Measurements from ENCODE around the gene CACNA1C.

The CACNA1C gene

DNA sequence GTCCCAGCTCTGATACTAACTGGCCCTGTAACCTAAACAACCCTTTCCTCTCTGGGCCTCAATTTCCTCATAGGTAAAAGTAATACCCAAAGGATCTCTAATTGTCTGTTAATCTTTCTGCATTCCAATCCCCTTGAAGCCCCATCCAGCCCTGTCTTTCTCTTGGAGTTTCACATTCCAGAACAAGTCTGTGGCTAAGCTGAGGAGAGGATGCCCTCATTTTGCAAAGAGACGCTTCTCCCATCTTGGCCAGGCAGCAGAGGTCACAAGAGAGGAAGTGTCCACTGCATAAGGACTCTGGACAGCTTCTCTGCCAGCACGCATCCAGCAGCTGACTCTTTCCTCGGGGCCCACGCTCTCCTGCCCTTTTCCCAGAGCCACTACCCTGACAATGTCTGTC lies 478.6 kb downstream of the CACNA1C start:
- no peaks in the 10 kb centered on the region for H3K9me3 ChIP-seq (ENCODE audit: low read length)
- no peaks in the 10 kb centered on the region for H3K36me3 ChIP-seq (ENCODE audit: insufficient read depth, low read length)
- no peak overlapping the region for H2AFZ ChIP-seq (ENCODE audit: low read depth, low read length)

DNA sequence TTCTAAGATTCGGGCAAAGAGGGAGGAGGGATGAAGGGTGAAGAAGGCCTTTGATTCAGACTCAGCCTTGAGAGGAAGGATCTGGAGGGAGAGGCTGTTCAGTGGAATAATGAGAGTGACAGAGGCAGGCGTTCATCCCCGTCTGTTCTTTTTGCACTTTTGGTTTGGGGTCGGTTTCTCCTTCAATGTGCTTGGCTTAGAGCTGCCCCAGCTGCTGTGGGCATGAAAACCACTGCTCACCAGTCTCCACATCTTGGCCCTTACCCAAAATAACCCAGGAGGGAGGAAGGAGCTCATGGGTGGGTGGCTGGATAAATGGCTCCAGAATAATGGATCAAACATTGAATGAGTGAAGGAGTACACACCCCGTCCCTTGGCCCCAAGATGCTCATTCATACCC lies 480.2 kb downstream of the CACNA1C start:
- H2AFZ ChIP-seq (ENCODE audit: low read depth, low read length): no peak overlapping the region
- no peak overlapping the region for H3K4me3 ChIP-seq (ENCODE audit: low read length)
- H3K9me3 ChIP-seq (ENCODE audit: low read length): no peaks in the 10 kb centered on the region
- H3K4me1 ChIP-seq (ENCODE audit: insufficient read depth, low read length): peaks cover 18% of the 10 kb centered on the region
- no peaks in the 10 kb centered on the region for H3K36me3 ChIP-seq (ENCODE audit: insufficient read depth, low read length)
- H3K27me3 ChIP-seq (ENCODE audit: insufficient read depth, low read length): no peaks in the 10 kb centered on the region

More for the DNA sequence above, 478.6 kb downstream of the CACNA1C start:
- no peaks in the 10 kb centered on the region for H3K27me3 ChIP-seq (ENCODE audit: insufficient read depth, low read length)
- H3K4me3 ChIP-seq (ENCODE audit: low read length): no peak overlapping the region
- peaks cover 21% of the 10 kb centered on the region for H3K4me1 ChIP-seq (ENCODE audit: insufficient read depth, low read length)

DNA sequence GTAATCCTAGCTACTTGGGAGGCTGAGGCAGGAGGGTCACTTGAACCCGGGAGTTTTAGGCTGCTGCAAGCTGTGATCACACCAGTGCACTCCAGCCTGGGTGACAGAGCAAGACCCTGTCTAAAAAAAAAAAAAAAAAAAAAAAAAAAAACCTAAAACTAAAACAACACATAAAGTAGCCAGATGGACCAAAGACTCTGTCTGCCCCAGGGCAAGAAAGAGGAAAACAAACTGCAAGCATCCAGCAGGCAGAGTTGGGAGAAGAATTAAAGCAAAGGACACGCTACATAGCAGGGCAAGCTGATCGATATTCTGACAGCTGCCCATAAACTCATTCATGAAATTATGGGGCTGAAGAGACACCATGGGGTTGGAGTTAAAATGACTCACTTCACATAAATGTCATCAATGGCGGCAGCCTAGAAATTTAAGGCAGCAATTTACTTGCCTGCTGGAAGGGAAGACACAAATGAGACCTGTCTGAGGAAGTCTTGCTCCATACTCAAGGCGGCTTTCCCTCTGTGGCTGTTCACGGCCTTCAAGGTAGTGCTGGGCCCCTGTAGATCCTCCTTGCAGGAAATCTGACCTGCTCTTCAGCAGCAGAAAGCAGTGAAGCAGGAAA lies 482.9 kb downstream of the CACNA1C start:
- H3K36me3 ChIP-seq (ENCODE audit: insufficient read depth, low read length): no peaks in the 10 kb centered on the region
- no peak overlapping the region for H2AFZ ChIP-seq (ENCODE audit: low read depth, low read length)
- H3K4me1 ChIP-seq (ENCODE audit: insufficient read depth, low read length): peaks cover 8% of the 10 kb centered on the region
- H3K4me3 ChIP-seq (ENCODE audit: low read length): no peak overlapping the region
- H3K9me3 ChIP-seq (ENCODE audit: low read length): no peaks in the 10 kb centered on the region
- H3K27me3 ChIP-seq (ENCODE audit: insufficient read depth, low read length): no peaks in the 10 kb centered on the region

DNA sequence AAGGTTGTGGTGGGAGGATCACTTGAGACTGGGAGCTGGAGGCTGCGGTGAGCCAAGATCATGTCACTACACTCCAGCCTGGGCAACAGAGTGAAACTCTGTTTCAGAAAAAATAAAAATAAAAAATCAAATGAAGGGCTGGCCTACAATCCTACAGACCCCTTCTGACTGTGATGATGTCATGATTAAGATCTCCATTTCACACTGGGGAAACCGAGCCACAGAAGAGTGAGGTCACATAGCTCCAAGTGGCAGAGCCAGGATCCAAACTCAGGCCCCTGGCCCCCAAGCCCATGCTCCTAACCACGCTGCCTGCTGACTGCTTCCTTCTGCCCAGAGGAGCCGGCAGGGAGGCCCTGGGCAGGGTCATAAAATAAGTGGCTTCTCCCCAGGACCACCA lies 483.9 kb downstream of the CACNA1C start:
- Histone ChIP-seq H2AFZ (ENCODE audit: low read depth, low read length) (no peak overlapping the region), H3K9me3 (ENCODE audit: low read length) (no peaks in the 10 kb centered on the region), H3K4me3 (ENCODE audit: low read length) (no peak overlapping the region), H3K4me1 (ENCODE audit: insufficient read depth, low read length) (peaks cover 6% of the 10 kb centered on the region), H3K36me3 (ENCODE audit: insufficient read depth, low read length) (no peaks in the 10 kb centered on the region), H3K27me3 (ENCODE audit: insufficient read depth, low read length) (no peaks in the 10 kb centered on the region)

DNA sequence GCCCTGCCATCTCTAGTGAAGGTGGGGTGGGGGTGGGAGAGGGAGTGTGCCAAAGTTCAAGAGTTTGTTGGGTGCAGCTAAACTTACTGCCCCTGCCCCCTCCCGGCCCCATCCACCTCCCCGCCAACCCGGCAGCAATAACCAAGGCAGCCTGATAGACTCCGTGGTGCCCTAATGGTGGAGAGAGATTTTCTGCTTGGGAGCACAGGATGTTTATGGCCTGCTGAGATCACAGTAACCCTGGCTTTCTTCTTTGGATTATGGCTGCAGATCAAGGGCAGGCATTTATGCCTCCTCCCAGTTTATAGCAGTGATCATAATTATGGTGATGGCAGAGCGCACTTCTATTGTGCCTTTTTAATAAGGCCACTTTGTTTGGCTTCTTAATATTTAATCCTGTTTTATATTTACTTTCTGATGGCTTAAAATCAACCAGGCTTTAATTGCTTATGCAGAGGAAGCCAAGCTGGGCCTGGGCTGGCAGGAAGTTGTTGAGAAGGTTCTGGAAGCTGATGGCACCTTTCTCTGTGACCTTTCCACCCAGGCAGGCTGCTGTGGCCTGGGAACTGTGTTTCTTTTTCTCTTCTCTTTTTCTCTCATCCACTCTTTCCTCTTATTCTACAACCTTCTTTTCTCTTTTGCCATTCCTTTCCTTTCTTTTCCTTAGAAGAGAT lies 485.2 kb downstream of the CACNA1C start:
- Histone ChIP-seq H3K4me3 (ENCODE audit: low read length) (no peak overlapping the region), H3K9me3 (ENCODE audit: low read length) (no peaks in the 10 kb centered on the region), H2AFZ (ENCODE audit: low read depth, low read length) (no peak overlapping the region), H3K36me3 (ENCODE audit: insufficient read depth, low read length) (no peaks in the 10 kb centered on the region), H3K27me3 (ENCODE audit: insufficient read depth, low read length) (no peaks in the 10 kb centered on the region), H3K4me1 (ENCODE audit: insufficient read depth, low read length) (peaks cover 6% of the 10 kb centered on the region)

DNA sequence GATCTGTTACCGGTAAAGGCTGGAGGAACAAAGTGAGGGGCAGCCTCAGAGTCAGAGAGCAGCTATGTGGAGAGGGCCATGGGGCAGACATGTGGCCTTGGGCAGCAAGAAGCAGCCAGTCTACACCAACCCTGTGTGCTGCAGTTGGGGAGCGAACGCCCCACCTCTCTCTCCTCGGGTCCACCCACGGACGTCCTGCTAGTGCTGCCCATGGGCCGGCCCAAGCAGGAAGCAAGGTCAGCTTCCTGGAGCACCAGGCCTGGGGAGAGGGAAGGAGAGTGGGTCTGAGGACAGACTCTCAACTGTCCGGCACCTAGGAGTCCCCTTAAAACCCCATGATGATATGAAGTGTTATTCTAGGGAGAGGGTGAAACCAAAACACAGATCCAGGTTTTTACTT lies 487.2 kb downstream of the CACNA1C start:
- H3K27me3 ChIP-seq (ENCODE audit: insufficient read depth, low read length): no peaks in the 10 kb centered on the region
- H3K9me3 ChIP-seq (ENCODE audit: low read length): no peaks in the 10 kb centered on the region
- H3K4me1 ChIP-seq (ENCODE audit: insufficient read depth, low read length): peaks cover 6% of the 10 kb centered on the region
- no peak overlapping the region for H2AFZ ChIP-seq (ENCODE audit: low read depth, low read length)
- no peaks in the 10 kb centered on the region for H3K36me3 ChIP-seq (ENCODE audit: insufficient read depth, low read length)
- no peak overlapping the region for H3K4me3 ChIP-seq (ENCODE audit: low read length)

DNA sequence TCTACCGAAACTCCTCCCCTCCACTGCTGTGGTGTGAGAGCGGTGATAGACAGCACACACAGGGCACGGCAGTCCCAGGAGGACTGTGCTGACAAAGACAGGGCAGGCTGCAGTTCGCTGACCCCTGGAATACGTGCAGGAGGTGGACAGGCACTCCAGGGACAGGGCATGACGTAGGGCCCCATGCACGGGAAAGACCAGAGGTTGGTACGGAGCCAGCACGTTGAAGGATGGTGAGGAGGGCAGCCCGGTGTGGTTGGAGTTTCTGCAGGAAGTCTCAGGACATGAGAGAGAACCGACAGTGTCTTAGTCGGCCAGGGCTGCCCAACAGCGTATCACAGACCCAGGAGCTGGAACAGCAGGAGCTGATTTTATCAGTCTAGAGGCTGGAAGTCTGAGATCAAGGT lies 487.8 kb downstream of the CACNA1C start:
- peaks cover 6% of the 10 kb centered on the region for H3K4me1 ChIP-seq (ENCODE audit: insufficient read depth, low read length)
- no peaks in the 10 kb centered on the region for H3K36me3 ChIP-seq (ENCODE audit: insufficient read depth, low read length)
- no peak overlapping the region for H2AFZ ChIP-seq (ENCODE audit: low read depth, low read length)
- no peak overlapping the region for H3K4me3 ChIP-seq (ENCODE audit: low read length)
- H3K9me3 ChIP-seq (ENCODE audit: low read length): no peaks in the 10 kb centered on the region
- H3K27me3 ChIP-seq (ENCODE audit: insufficient read depth, low read length): no peaks in the 10 kb centered on the region

DNA sequence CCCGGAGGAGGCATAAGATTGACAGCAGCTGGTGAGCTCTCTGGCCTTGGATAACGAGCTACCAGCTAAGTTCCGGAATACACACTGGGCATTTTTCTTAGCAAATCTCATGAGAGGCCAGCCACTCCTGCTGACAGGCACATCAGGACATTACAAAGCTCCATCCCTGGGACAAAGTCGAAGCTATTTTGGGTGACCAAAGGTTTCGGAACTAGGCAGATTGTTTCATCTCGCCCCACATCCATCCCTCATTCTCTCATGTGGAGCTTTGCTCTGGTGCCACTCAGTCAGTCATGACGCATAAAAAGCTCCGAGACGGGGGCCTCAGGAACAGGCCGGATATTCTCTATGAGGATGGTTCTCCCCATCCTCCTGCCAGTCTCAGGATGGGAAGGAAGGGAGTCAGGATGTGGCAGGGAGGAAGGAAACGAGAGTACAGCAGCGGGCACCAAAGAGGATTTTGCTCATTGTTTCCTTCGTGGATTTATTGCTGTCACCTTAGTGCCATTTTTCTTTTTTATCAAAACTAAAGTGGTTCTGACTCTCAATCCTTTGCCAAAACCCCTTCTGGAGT lies 488.9 kb downstream of the CACNA1C start:
- Histone ChIP-seq H3K4me1 (ENCODE audit: insufficient read depth, low read length) (peaks cover 6% of the 10 kb centered on the region), H3K4me3 (ENCODE audit: low read length) (no peak overlapping the region), H3K36me3 (ENCODE audit: insufficient read depth, low read length) (no peaks in the 10 kb centered on the region), H2AFZ (ENCODE audit: low read depth, low read length) (no peak overlapping the region), H3K27me3 (ENCODE audit: insufficient read depth, low read length) (no peaks in the 10 kb centered on the region), H3K9me3 (ENCODE audit: low read length) (no peaks in the 10 kb centered on the region)

DNA sequence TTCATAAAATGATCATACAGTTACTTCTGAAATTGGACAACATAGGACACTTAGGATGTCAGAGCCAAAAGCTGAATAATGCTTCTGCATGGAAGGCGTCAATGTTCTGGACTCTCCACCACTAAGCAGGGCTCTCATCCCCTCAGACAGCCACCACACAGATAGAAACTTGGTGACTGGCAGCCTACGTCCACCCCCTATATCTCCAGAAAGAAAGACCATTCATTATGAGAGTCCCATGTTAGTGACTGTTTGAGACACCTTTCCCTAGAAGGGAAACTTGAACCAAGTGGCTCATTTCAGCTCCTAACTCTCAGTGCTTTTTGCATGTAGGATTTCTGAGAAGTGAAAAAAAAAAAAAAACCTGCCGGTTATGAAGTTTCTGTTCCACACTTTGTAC lies 491.0 kb downstream of the CACNA1C start:
- H3K9me3 ChIP-seq (ENCODE audit: low read length): no peaks in the 10 kb centered on the region
- peaks cover 6% of the 10 kb centered on the region for H3K4me1 ChIP-seq (ENCODE audit: insufficient read depth, low read length)
- H3K27me3 ChIP-seq (ENCODE audit: insufficient read depth, low read length): no peaks in the 10 kb centered on the region
- H3K36me3 ChIP-seq (ENCODE audit: insufficient read depth, low read length): no peaks in the 10 kb centered on the region
- no peak overlapping the region for H2AFZ ChIP-seq (ENCODE audit: low read depth, low read length)
- H3K4me3 ChIP-seq (ENCODE audit: low read length): no peak overlapping the region

DNA sequence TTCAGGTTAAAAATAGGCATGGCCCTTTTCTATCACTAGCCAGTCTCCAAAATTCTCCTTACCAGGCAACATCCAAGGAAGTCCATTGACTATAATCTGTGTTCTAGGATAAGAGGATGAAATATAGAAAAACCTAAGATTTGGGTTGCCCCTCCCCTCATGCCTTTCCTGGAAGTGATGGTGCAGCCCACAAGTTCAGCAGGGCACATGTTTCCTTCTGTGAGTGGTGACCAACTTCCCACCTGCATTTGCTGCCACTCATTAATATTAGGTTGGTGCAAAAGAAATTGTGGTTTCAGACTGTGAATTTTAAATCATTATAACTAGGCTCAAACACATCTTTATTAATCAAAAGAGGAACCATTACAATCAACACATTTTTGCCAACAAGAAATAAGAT lies 491.4 kb downstream of the CACNA1C start:
- no peaks in the 10 kb centered on the region for H3K36me3 ChIP-seq (ENCODE audit: insufficient read depth, low read length)
- peaks cover 6% of the 10 kb centered on the region for H3K4me1 ChIP-seq (ENCODE audit: insufficient read depth, low read length)
- H3K4me3 ChIP-seq (ENCODE audit: low read length): no peak overlapping the region
- H2AFZ ChIP-seq (ENCODE audit: low read depth, low read length): no peak overlapping the region
- no peaks in the 10 kb centered on the region for H3K9me3 ChIP-seq (ENCODE audit: low read length)
- H3K27me3 ChIP-seq (ENCODE audit: insufficient read depth, low read length): no peaks in the 10 kb centered on the region

DNA sequence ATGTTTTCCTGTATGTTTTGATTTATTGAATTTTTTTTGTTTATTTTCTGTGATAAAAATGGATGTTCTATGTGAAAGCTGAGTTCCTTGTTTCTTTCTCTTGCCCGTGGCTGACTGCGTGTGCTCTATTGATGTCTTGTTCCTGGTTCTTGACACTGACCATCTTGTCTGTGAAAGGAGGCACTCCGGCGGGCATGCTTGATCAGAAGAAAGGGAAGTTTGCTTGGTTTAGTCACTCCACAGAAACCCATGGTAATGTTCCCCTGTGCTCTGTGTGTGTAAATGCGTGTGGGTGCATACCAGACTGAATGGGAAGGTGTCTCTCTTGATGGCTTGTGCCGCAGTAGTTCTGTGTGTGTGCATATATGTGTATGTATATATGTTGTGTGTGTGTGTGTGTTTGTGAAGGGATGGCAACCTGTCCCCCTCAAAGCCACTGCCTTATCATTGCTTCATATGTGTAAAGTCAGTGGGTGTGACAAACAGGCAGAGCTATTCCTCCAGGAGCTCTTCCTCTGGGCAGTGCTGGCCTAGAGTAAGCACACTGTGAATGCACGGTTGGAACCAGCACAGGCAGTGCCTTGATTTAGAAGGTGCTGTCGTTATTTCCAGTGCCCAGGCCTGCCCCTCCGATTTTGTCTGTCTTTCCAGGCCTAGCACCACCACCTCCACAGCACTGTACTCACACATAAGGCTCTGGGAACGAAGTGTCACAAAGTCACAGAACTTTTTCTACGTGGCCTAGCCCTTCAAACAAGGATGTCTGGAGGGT lies 494.7 kb downstream of the CACNA1C start:
- Histone ChIP-seq H3K4me1 (ENCODE audit: insufficient read depth, low read length) (no peaks in the 10 kb centered on the region), H3K27me3 (ENCODE audit: insufficient read depth, low read length) (no peaks in the 10 kb centered on the region)

DNA sequence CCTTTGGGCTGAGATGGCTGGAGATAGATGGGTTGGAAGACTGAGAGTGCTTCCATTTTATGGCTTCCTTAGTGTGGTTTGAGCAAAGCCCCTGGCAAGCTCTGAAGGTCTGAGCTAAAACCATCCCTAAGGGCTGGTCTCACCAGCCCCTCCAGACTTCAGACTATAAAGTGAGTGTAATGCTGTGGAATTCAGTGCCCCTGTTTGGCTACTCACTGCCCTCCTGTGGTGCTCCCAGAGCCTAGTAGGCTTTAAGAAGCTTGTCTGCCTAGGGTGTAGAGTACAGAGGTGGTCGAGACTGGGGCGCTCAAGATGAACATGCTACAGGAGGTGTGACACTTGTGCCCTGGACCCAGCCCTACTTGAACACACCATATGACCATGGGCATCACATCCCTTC lies 495.3 kb downstream of the CACNA1C start:
- no peak overlapping the region for H2AFZ ChIP-seq (ENCODE audit: low read depth, low read length)
- H3K4me1 ChIP-seq (ENCODE audit: insufficient read depth, low read length): no peaks in the 10 kb centered on the region
- no peaks in the 10 kb centered on the region for H3K36me3 ChIP-seq (ENCODE audit: insufficient read depth, low read length)
- H3K27me3 ChIP-seq (ENCODE audit: insufficient read depth, low read length): no peaks in the 10 kb centered on the region
- H3K4me3 ChIP-seq (ENCODE audit: low read length): no peak overlapping the region
- H3K9me3 ChIP-seq (ENCODE audit: low read length): no peaks in the 10 kb centered on the region

More for the DNA sequence above, 494.7 kb downstream of the CACNA1C start:
- Histone ChIP-seq H3K9me3 (ENCODE audit: low read length) (no peaks in the 10 kb centered on the region), H2AFZ (ENCODE audit: low read depth, low read length) (no peak overlapping the region), H3K4me3 (ENCODE audit: low read length) (no peak overlapping the region), H3K36me3 (ENCODE audit: insufficient read depth, low read length) (no peaks in the 10 kb centered on the region)

Data from neuron (in vitro differentiated cells).